SU-DHL-6 (cell line): ENCODE results near the gene HS3ST3B1.

ENCODE experiments used
- H2AFZ ChIP-seq: fragments of 200-600 bp; sonication (generic); 2 replicates; pipeline ENCODE4 v1.6.1; 2014; ENCODE audit warnings: low read depth, mild to moderate bottlenecking, moderate library complexity, mixed read lengths, antibody characterized with exemption, low read length; ENCODE audit not compliant: severe bottlenecking
- H3F3A ChIP-seq: fragments of 200-600 bp; shearing (Covaris generic); 2 replicates; pipeline ENCODE4 v1.6.0; 2016; ENCODE audit warnings: antibody characterized with exemption, mild to moderate bottlenecking; ENCODE audit not compliant: insufficient read depth
- H3K27ac ChIP-seq: fragments of 200-600 bp; sonication (generic); 2 replicates; pipeline ENCODE4 v1.5.1; 2016; ENCODE audit warnings: low read depth, mild to moderate bottlenecking, low read length, moderate library complexity, mixed read lengths
- H3K27me3 ChIP-seq: fragments of 200-600 bp; sonication (generic), shearing (Covaris generic); 2 replicates; pipeline ENCODE4 v1.6.0; 2014; ENCODE audit warnings: mild to moderate bottlenecking, low read length
- H3K36me3 ChIP-seq: fragments of 200-600 bp; sonication (generic); 2 replicates; pipeline ENCODE4 v1.6.1; 2014; ENCODE audit warnings: mild to moderate bottlenecking, low read length, mixed read lengths
- H3K4me2 ChIP-seq: fragments of 300-600, 200-600 bp; shearing (Covaris generic), sonication (generic); 2 replicates; pipeline ENCODE4 v1.6.0; 2014; ENCODE audit warnings: low read length, low read depth, mild to moderate bottlenecking; ENCODE audit not compliant: poor library complexity, severe bottlenecking
- H3K4me3 ChIP-seq: fragments of 200-600 bp; sonication (generic); 2 replicates; pipeline ENCODE4 v1.5.1; 2014; ENCODE audit warnings: antibody characterized with exemption, low read length, mild to moderate bottlenecking, mixed read lengths; ENCODE audit not compliant: insufficient read depth, poor library complexity, severe bottlenecking
- H3K79me2 ChIP-seq: fragments of 200-600 bp; sonication (generic); 2 replicates; pipeline ENCODE4 v1.6.1; 2014; ENCODE audit warnings: mild to moderate bottlenecking, low read length, moderate library complexity; ENCODE audit not compliant: insufficient read depth
- H3K9ac ChIP-seq: fragments of 200-600 bp; sonication (generic); 2 replicates; pipeline ENCODE4 v1.7.0; 2014; ENCODE audit warnings: mild to moderate bottlenecking, low read length
- H3K9me2 ChIP-seq: fragments of 200-600 bp; sonication (generic); replicated peaks from 2 replicates; pipeline ENCODE4 v1.6.1; 2014; ENCODE audit warnings: low read length; ENCODE audit not compliant: insufficient read depth
- H3K9me3 ChIP-seq: fragments of 200-600 bp; sonication (generic); 2 replicates; pipeline ENCODE4 v1.6.1; 2014; ENCODE audit warnings: low read length, mixed read lengths; ENCODE audit not compliant: insufficient read depth
- H4K20me1 ChIP-seq: fragments of 200-600 bp; sonication (generic); 2 replicates; pipeline ENCODE4 v1.6.1; 2014; ENCODE audit warnings: low read depth, mild to moderate bottlenecking, antibody characterized with exemption, low read length, moderate library complexity, mixed read lengths
- EZH2phosphoT487 ChIP-seq: fragments of 200-600 bp; sonication (generic), shearing (Covaris generic); conservative IDR thresholded peaks from 2 replicates; pipeline ENCODE4 v1.6.1; 2018; ENCODE audit warnings: mild to moderate bottlenecking, antibody characterized with exemption, low read length, moderate library complexity, mixed read lengths
- TF ChIP-seq, protein P1 (sequence below): fragments of 200-600 bp; sonication (generic); IDR thresholded peaks from one replicate; pipeline ENCODE4 v1.5.1; 2017; ENCODE audit warnings: antibody characterized with exemption, mild to moderate bottlenecking, low read length, moderate library complexity; ENCODE audit not compliant: insufficient read depth, poor library complexity, severe bottlenecking

Gene HS3ST3B1

DNA sequence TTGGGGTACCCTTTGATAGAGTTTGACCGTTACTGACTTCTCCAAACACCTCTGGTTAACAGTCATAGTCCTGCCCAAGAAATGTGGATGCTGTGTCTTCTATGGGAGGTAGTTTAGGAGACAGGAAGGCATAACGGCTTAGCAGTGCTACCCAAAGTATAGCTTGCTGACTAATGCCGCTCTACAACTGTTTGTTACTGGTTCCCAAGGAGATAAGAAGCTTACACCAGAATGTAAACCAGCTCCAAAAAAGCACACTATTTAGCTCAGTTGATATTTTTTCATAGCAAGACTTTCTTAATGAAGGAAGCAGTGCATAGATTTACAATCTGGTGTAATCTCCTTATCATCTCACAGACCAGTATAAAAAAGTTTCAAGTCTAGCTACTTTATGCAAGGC is 95.7 kb downstream of the HS3ST3B1 start:
- Histone ChIP-seq H4K20me1 (no peaks in the 10 kb centered on the region), H3K79me2 (no peaks in the 10 kb centered on the region), H3K9me3 (no peaks in the 10 kb centered on the region), H3F3A (no peaks in the 10 kb centered on the region), H3K36me3 (no peaks in the 10 kb centered on the region), H3K9ac (no peak overlapping the region), H3K27me3 (no peaks in the 10 kb centered on the region), H2AFZ (no peak overlapping the region), H3K27ac (no peak overlapping the region), H3K9me2 (no peaks in the 10 kb centered on the region), H3K4me3 (no peak overlapping the region), H3K4me2 (no peak overlapping the region)
- TF ChIP-seq, protein P1, sequence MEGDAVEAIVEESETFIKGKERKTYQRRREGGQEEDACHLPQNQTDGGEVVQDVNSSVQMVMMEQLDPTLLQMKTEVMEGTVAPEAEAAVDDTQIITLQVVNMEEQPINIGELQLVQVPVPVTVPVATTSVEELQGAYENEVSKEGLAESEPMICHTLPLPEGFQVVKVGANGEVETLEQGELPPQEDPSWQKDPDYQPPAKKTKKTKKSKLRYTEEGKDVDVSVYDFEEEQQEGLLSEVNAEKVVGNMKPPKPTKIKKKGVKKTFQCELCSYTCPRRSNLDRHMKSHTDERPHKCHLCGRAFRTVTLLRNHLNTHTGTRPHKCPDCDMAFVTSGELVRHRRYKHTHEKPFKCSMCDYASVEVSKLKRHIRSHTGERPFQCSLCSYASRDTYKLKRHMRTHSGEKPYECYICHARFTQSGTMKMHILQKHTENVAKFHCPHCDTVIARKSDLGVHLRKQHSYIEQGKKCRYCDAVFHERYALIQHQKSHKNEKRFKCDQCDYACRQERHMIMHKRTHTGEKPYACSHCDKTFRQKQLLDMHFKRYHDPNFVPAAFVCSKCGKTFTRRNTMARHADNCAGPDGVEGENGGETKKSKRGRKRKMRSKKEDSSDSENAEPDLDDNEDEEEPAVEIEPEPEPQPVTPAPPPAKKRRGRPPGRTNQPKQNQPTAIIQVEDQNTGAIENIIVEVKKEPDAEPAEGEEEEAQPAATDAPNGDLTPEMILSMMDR: no peak
- no peak for TF ChIP-seq EZH2phosphoT487

GRCh38 chr17:14398766-14399165 is 97.9 kb downstream of the HS3ST3B1 start:
- no peak overlapping the region for H2AFZ ChIP-seq
- H4K20me1 ChIP-seq: no peaks in the 10 kb centered on the region
- H3K4me3 ChIP-seq: no peak overlapping the region
- H3K9me3 ChIP-seq: no peaks in the 10 kb centered on the region
- H3K27me3 ChIP-seq: no peaks in the 10 kb centered on the region
- H3K79me2 ChIP-seq: no peaks in the 10 kb centered on the region
- H3K9me2 ChIP-seq: no peaks in the 10 kb centered on the region
- H3K36me3 ChIP-seq: no peaks in the 10 kb centered on the region
- no peak overlapping the region for H3K9ac ChIP-seq
- no peaks in the 10 kb centered on the region for H3F3A ChIP-seq
- TF ChIP-seq, protein P1: no peak
- TF ChIP-seq EZH2phosphoT487: no peak
- no peak overlapping the region for H3K27ac ChIP-seq
- no peak overlapping the region for H3K4me2 ChIP-seq
